Small intestine (tissue), 7 donors: ENCODE measurements around the gene PDZRN4. TPM values are rescaled to one million over a fixed set of nuclear protein-coding genes. Genes with fewer than 3 reads are reported as not detected.

Experiments
- DNase-seq, 2 donors: peaks; one replicate each; pipeline versions ENCODE4 v3.0.0 to v3.0.0-alpha.2; 2013
- FAIRE-seq: peaks from 2 replicates; lab custom pipeline; 2012; peaks lifted over from hg19 to GRCh38; lab: Jason Lieb, UNC
- H3K27ac ChIP-seq, 3 donors: one replicate each; pipeline ENCODE4 v1.5.1; 2013; ENCODE audit warnings: low read length in 2 of 3, mild to moderate bottlenecking in 2 of 3, control low read depth in 1 of 3, inconsistent platforms in 1 of 3, low read depth in 1 of 3, moderate library complexity in 1 of 3
- H3K27me3 ChIP-seq, 3 donors: one replicate each; pipeline ENCODE4 v1.6.1; 2013; ENCODE audit warnings: low read length in 3 of 3, inconsistent platforms in 1 of 3; ENCODE audit not compliant: control insufficient read depth in 3 of 3, insufficient read depth in 3 of 3
- H3K36me3 ChIP-seq, 3 donors: one replicate each; pipeline ENCODE4 v1.6.1; 2013; ENCODE audit warnings: low read length in 3 of 3, inconsistent platforms in 1 of 3, low read depth in 1 of 3, mild to moderate bottlenecking in 1 of 3, moderate library complexity in 1 of 3; ENCODE audit not compliant: control insufficient read depth in 3 of 3, insufficient read depth in 2 of 3
- H3K4me1 ChIP-seq, 3 donors: one replicate each; pipeline ENCODE4 v1.6.1; 2013; ENCODE audit warnings: low read length in 2 of 3, inconsistent platforms in 1 of 3, low read depth in 1 of 3, mild to moderate bottlenecking in 1 of 3, moderate library complexity in 1 of 3; ENCODE audit not compliant: control insufficient read depth in 3 of 3, insufficient read depth in 2 of 3
- H3K4me3 ChIP-seq, 3 donors: one replicate each; pipeline ENCODE4 v1.5.1; 2013; ENCODE audit warnings: low read length in 3 of 3, control low read depth in 1 of 3, inconsistent platforms in 1 of 3, low read depth in 1 of 3, mild to moderate bottlenecking in 1 of 3, moderate library complexity in 1 of 3
- H3K9me3 ChIP-seq, 2 donors: one replicate each; pipeline ENCODE4 v1.6.1; 2013; ENCODE audit warnings: low read depth in 1 of 2, low read length in 1 of 2; ENCODE audit not compliant: control insufficient read depth in 2 of 2, insufficient read depth in 1 of 2
- WGBS, 3 donors: extraction: QIAGEN DNeasy Blood & Tissue Kit; methylation state at CpG; one replicate each; pipeline ENCODE4 v1.1.7; 2013; 5-methylcytosine and 5-hydroxymethylcytosine counted together
- polyA plus RNA-seq, 4 donors: library from polyadenylated mRNA; stranded (reverse) in 3 of 4; unstranded in 1 of 4; fragments of 200-250 nt in 3 of 4; fragments of 120-200 nt in 1 of 4; gene quantifications; one replicate each; pipeline versions ENCODE4 v1.2.1 to v1.2.3, GENCODE V29; 2013
- donor health status: healthy with polysubstance abuse.
- donor health status: control.
- donor health status: control.
- donor health status: Bipolar disorder and iron deficiency.
- donor health status: healthy.

The PDZRN4 gene
- polyA plus RNA-seq, 4 donors = 0.27 to 0.88 (median 0.27) TPM; not detected in 1

DNA sequence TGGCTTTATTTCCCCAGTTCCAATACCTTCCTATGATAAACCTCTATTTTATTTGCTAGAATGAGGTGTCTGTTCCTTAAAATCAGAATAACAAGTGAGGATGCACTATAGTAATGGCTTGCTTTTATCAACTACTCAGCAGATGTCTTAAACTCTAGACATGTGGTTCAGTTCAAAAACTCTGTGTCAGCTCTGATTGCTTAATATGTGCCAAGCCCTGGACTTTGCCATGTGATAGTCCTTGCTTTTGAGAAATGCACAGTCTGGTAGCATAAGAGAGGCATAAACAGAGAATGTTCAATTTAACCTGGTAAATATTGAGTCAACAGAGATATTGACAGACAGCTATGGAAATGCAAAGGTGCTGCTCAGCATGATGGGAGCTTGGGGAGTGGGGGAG lies 254.8 kb downstream of the PDZRN4 start:
- Histone ChIP-seq H3K4me3 (no peak overlapping the region), H3K4me1 (no peaks in the 10 kb centered on the region), H3K27ac (no peak overlapping the region), H3K27me3 (no peaks in the 10 kb centered on the region), H3K36me3 (no peaks in the 10 kb centered on the region), H3K9me3 (no peaks in the 10 kb centered on the region)
- DNase-seq (peak in 1 of 2 donors; percentile 24), FAIRE-seq (no peak)

DNA sequence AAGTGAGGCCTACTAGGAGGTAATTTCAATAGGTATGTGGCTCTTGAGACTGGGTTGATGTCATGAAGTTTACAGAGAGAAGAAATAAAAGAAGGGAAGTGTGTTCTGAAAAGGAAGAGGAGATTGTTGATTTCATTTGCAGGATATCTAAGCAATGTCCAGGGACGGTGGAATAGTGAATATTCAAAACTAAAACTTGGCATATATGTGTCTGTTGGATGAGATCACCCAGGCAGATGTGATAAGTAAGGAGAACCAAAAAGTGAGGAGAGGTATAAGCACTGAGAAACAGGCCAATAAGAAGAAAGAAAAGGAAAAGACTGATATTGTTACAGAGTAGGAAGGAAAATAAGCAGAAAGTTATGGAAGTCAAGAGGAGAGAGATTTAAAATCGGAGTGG lies 255.6 kb downstream of the PDZRN4 start:
- Histone ChIP-seq H3K9me3 (no peaks in the 10 kb centered on the region), H3K27ac (no peak overlapping the region), H3K27me3 (no peaks in the 10 kb centered on the region), H3K4me3 (no peak overlapping the region), H3K36me3 (no peaks in the 10 kb centered on the region), H3K4me1 (no peaks in the 10 kb centered on the region)
- DNase-seq = no peak
- 33 to 47% (median 41%) methylated on average over 2 of the region's 2 CpGs for WGBS, 3 donors
- FAIRE-seq = no peak

DNA sequence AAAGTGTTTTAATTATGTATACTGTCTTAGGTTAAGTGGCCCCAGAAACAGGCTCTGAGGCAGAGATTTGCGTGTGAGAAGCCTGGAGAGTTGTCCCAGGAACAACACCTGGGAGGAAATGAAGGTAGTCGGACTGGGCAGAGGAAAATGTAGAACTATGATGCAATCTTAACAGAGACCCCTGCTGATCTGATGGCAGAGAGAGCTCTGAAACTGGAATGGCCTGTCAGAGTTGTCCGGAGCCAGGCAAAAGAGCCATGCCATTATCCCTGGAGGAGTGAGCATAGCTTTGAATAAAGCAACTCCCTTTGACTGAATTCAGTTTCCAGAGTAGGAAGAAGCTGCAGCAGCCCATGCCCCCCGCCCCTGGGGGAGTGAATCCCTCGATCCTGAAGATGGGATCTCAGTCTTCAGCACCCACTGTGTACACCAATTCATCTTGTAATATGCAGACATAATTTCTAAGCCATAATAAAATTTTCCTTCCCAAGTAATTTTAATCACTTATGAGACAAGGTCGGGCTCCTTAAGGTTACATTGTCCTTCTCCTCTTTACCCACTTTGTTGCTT lies 264.8 kb downstream of the PDZRN4 start:
- FAIRE-seq (no peak), DNase-seq (no peak)
- WGBS, 3 donors = 35 to 48% (median 44%) methylated on average over 6 of the region's 6 CpGs
- H3K27me3 ChIP-seq = no peaks in the 10 kb centered on the region
- no peak overlapping the region for H3K4me3 ChIP-seq
- H3K4me1 ChIP-seq = no peaks in the 10 kb centered on the region
- H3K9me3 ChIP-seq = no peaks in the 10 kb centered on the region
- H3K36me3 ChIP-seq = no peaks in the 10 kb centered on the region
- H3K27ac ChIP-seq = no peak overlapping the region

DNA sequence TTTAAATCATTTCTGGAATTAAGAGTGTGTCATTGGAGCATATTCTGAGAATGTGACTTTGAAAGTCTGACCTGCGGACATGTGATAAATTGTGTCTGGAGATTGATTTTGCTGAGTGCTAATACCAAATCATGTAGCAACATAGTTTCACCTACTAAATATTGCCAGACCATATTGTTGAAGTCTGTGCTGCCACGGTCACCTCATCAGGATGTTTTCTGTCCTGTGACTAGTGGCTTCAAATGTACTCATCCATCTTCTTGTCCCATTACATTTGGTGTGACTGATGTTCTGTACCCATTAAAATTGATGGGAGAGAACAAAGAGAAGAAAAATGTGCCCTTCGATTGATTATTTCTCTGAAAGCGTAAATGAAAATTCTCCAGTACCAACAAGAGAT lies 265.3 kb downstream of the PDZRN4 start:
- Histone ChIP-seq H3K4me3 (no peak overlapping the region), H3K36me3 (no peaks in the 10 kb centered on the region), H3K9me3 (no peaks in the 10 kb centered on the region), H3K4me1 (no peaks in the 10 kb centered on the region), H3K27ac (no peak overlapping the region), H3K27me3 (no peaks in the 10 kb centered on the region)
- FAIRE-seq (no peak), DNase-seq (no peak)
- 84 to 92% (median 91%) methylated on average over 4 of the region's 4 CpGs for WGBS, 3 donors

DNA sequence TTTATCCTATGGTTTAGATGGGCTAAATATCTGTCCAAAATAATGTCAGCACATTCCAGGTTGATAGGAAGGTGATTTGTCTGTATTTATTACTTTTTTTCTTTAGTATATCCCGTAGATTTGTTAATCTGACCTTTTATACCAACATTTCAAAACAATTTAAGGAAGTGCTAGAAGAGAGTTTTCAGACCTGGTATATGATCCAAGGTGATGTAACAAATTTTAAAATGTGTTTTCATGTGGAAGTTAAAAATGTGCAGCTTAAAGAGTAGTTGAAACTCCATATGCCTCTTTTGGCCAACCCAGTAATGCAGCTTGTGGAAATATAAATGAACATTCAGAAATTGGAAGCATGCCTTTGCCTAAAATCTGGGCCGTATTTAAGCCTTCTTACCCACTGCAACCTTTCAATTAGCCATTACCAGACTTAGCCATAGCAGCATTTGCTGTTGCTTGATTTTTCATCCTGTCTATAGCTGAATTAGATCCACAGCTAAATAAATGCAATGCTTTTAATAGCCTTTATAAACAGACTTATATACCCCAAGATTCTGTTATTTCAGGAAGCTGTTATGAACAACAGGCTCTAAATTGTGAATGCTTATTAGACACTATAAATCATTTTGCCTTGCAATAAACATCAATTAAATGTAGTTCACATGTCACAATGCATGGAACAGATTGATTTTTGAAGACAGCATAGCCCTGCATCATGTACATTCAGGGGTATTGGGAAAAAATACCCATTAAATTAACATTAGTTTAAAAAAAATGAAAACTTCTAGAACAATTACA lies 271.2 kb downstream of the PDZRN4 start:
- no peaks in the 10 kb centered on the region for H3K9me3 ChIP-seq
- FAIRE-seq (no peak), DNase-seq (no peak)
- 55 to 64% (median 56%) methylated on average over 2 of the region's 2 CpGs for WGBS, 3 donors
- no peaks in the 10 kb centered on the region for H3K27me3 ChIP-seq
- no peaks in the 10 kb centered on the region for H3K36me3 ChIP-seq
- no peak overlapping the region for H3K4me3 ChIP-seq
- H3K27ac ChIP-seq = no peak overlapping the region
- H3K4me1 ChIP-seq = no peaks in the 10 kb centered on the region

DNA sequence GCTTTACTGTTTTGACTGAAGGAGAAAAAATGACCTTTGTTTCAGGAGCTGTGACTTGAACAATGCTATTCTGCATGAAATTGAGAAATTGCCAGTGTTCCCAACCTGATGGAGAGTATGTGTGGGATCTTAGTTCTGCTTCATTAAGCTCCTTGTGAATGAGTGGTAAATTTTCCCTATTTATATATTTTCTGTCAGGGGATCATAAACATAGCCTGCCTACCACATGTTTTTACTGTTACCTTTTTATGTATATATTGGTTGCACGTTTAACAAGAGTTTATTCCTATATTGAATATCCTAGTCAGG lies 271.7 kb downstream of the PDZRN4 start:
- no peaks in the 10 kb centered on the region for H3K36me3 ChIP-seq
- no peak overlapping the region for H3K4me3 ChIP-seq
- no peaks in the 10 kb centered on the region for H3K4me1 ChIP-seq
- FAIRE-seq = no peak
- no peak overlapping the region for H3K27ac ChIP-seq
- no peaks in the 10 kb centered on the region for H3K9me3 ChIP-seq
- H3K27me3 ChIP-seq = no peaks in the 10 kb centered on the region
- 59 to 70% (median 64%) methylated on average over 1 of the region's 1 CpG for WGBS, 3 donors
- DNase-seq = no peak

DNA sequence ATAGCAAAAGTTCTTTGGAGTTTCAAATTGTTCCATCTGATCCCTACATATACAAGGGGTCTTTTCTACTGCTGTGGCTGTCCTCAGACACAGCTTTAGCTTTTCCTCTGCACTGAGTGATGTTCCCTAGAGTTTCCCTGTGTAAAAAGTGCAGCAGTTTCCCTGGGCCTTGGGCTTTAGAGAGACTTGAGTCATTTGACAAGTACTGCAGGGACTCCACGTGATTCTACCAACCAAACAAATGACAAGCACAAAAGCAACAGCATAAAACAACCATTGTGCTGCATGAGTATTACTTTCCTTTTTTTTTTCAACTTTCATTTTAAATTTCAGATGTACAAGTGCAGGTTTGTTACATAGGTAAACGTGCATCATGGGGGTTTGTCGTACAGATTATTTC lies 272.8 kb downstream of the PDZRN4 start:
- Histone ChIP-seq H3K9me3 (no peaks in the 10 kb centered on the region), H3K27me3 (no peaks in the 10 kb centered on the region), H3K27ac (no peak overlapping the region), H3K4me1 (no peaks in the 10 kb centered on the region), H3K36me3 (no peaks in the 10 kb centered on the region), H3K4me3 (no peak overlapping the region)
- no peak for DNase-seq
- 59 to 71% (median 60%) methylated on average over 3 of the region's 3 CpGs for WGBS, 3 donors
- FAIRE-seq = no peak

DNA sequence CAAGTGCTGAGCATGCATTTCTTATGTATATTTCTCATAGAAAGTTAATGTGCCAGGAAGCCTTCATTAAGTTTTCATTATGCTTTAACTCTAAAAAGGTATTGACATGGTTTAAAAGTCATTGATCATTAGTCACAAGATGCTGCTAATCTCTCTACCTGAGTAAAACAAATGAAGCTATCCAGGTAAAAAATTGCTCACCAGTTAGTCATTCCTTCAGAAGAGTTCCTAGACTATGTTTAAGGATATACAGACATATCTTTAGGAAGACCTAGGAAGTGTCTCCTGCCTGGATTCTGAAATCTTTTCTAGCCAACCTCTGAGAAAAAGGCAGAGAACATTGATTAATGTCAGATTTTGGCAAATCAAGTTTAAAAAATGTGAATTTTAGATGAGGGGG lies 274.2 kb downstream of the PDZRN4 start:
- no peaks in the 10 kb centered on the region for H3K27me3 ChIP-seq
- no peaks in the 10 kb centered on the region for H3K36me3 ChIP-seq
- H3K4me3 ChIP-seq = no peak overlapping the region
- FAIRE-seq (no peak), DNase-seq (no peak)
- H3K9me3 ChIP-seq = no peaks in the 10 kb centered on the region
- H3K4me1 ChIP-seq = no peaks in the 10 kb centered on the region
- no peak overlapping the region for H3K27ac ChIP-seq

DNA sequence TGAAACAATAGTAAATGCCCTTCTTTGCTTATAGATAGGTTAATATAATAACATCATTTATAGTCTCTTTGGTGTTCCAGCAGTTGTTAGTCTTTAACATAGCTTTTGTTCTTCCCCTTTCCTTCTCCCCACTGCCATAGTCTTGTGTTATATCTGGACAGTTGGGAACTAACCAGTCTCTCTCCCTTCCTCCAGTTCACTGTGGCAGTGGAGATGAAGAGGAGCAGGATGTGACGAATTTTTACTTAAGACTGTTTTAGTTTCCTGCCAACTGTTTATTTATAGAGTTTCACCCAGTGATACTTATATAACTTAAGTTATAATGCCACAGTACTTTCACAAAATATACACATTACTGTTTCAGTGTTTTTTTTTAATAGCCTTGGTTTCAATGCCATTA lies 277.4 kb downstream of the PDZRN4 start:
- DNase-seq (no peak), FAIRE-seq (no peak)
- no peaks in the 10 kb centered on the region for H3K27me3 ChIP-seq
- H3K27ac ChIP-seq = no peak overlapping the region
- no peaks in the 10 kb centered on the region for H3K36me3 ChIP-seq
- no peak overlapping the region for H3K4me3 ChIP-seq
- H3K4me1 ChIP-seq = no peaks in the 10 kb centered on the region
- no peaks in the 10 kb centered on the region for H3K9me3 ChIP-seq
- WGBS, 3 donors = 24 to 54% (median 29%) methylated on average over 1 of the region's 1 CpG
